Stomach (tissue), 9 donors: ENCODE data around the gene NUMB. TPM values are rescaled to one million over a fixed set of nuclear protein-coding genes. Genes with fewer than 3 reads are reported as not detected.

Experiments
- DNase-seq, 2 donors: peaks; one replicate each; pipeline versions ENCODE4 v3.0.0 to v3.0.0-alpha.2; 2013 to 2019
- H3K27ac ChIP-seq, 5 donors: fragments of 200-600 bp in 4 of 5; sonication (generic) in 4 of 5; one replicate each; pipeline ENCODE4 v1.5.1; 2013 to 2019; ENCODE audit warnings: mild to moderate bottlenecking in 1 of 5, moderate library complexity in 1 of 5
- H3K27me3 ChIP-seq, 3 donors: fragments of 200-600 bp; sonication (generic); one replicate each; pipeline ENCODE4 v1.5.1; 2017 to 2019; ENCODE audit warnings: mixed run types in 1 of 3
- H3K36me3 ChIP-seq, 4 donors: fragments of 200-600 bp; sonication (generic); 1 replicate in 3 of 4; 2 replicates in 1 of 4; pipeline ENCODE4 v1.5.1; 2016 to 2019
- H3K4me1 ChIP-seq, 4 donors: fragments of 200-600 bp; sonication (generic); one replicate each; pipeline ENCODE4 v1.5.1; 2016 to 2019
- H3K4me3 ChIP-seq, 4 donors: fragments of 200-600 bp; sonication (generic) in 3 of 4; one replicate each; pipeline ENCODE4 v1.5.1; 2016 to 2019; ENCODE audit warnings: mild to moderate bottlenecking in 1 of 4
- H3K9me3 ChIP-seq, 4 donors: fragments of 200-600 bp; sonication (generic); one replicate each; pipeline ENCODE4 v1.5.1; 2016 to 2019
- CTCF ChIP-seq, 7 experiments: fragments of 450-650 bp in 4 of 7; fragments of 200-600 bp in 3 of 7; sonication (generic) in 3 of 7; IDR thresholded peaks; one replicate each; pipeline ENCODE4 v1.5.1; 2016 to 2019; ENCODE audit warnings: antibody characterized with exemption in 7 of 7, control low read depth in 2 of 7, mild to moderate bottlenecking in 1 of 7
- EP300 ChIP-seq: sonication (generic); formaldehyde crosslinking; IDR thresholded peaks from one replicate; pipeline ENCODE4 v1.6.1; 2017; ENCODE audit warnings: antibody characterized with exemption
- POLR2A ChIP-seq, 4 donors: fragments of 450-650 bp; IDR thresholded peaks; one replicate each; pipeline ENCODE4 v1.6.1; 2016; ENCODE audit warnings: antibody characterized with exemption in 4 of 4, control low read depth in 2 of 4, mild to moderate bottlenecking in 1 of 4, moderate library complexity in 1 of 4
- POLR2AphosphoS5 ChIP-seq, 3 donors: sonication (generic); formaldehyde crosslinking; IDR thresholded peaks; one replicate each; pipeline ENCODE4 v1.6.1; 2016; ENCODE audit warnings: antibody characterized with exemption in 3 of 3
- WGBS, 5 donors: extraction: QIAGEN DNeasy Blood & Tissue Kit in 3 of 5; methylation state at CpG; one replicate each; pipeline versions ENCODE4 v1.1.5 to v1.1.7; 2013 to 2018; 5-methylcytosine and 5-hydroxymethylcytosine counted together
- intact Hi-C: fragments of 100-400 bp; cut with DNase I; formaldehyde crosslinking; loops from one replicate; pipeline ENCODE4 v1.15.1; 2023; ENCODE audit warnings: low total_unique reads
- polyA plus RNA-seq, 3 donors: library from polyadenylated mRNA; stranded (reverse); fragments of 200-250 nt; gene quantifications; one replicate each; pipeline ENCODE4 v1.2.3, GENCODE V29; 2013
- total RNA-seq, 5 donors: library from RNA; depleted of rRNA; stranded (reverse); fragments of >200 nt; gene quantifications; one replicate each; pipeline versions ENCODE4 v1.1.0 to v1.2.3, GENCODE V29; 2014 to 2016
- donor health status: healthy with polysubstance abuse.
- donor health status: Bipolar disorder and iron deficiency.
- donor health status: healthy.

NUMB gene
- total and polyA plus RNA-seq, 8 donors: 26.4 to 135 (median 50.0) TPM

GRCh38 chr14:73455294-73455693 lies 3.1 kb downstream of the NUMB start:
- no peak for DNase-seq
- Histone ChIP-seq H3K4me1 (peaks cover 30 to 77% (median 54%) of the 10 kb centered on the region in 4 donors), H3K27me3 (no peaks in the 10 kb centered on the region), H3K36me3 (no peaks in the 10 kb centered on the region), H3K27ac (peak overlapping the region in 1 of 5 donors; percentile 55), H3K4me3 (peak overlapping the region in 1 of 4 donors; percentile 96), H3K9me3 (no peaks in the 10 kb centered on the region)
- intact Hi-C loops: no loop called here
- 6 to 25% (median 12%) methylated on average over 2 of the region's 2 CpGs for WGBS, 5 donors
- no peak for TF ChIP-seq CTCF (IDR thresholded peaks at IDR 0.05)
- TF ChIP-seq POLR2AphosphoS5 (IDR thresholded peaks at IDR 0.05): no peak
- no peak for TF ChIP-seq POLR2A (IDR thresholded peaks at IDR 0.05)
- no peak for TF ChIP-seq EP300

GRCh38 chr14:73452341-73453186 lies 5.8 kb downstream of the NUMB start:
- TF ChIP-seq CTCF (IDR thresholded peaks at IDR 0.05) (no peak), POLR2AphosphoS5 (IDR thresholded peaks at IDR 0.05) (no peak), EP300 (no peak), POLR2A (IDR thresholded peaks at IDR 0.05) (no peak)
- intact Hi-C loops: no loop called here
- H3K27ac ChIP-seq: no peak overlapping the region
- H3K36me3 ChIP-seq: no peaks in the 10 kb centered on the region
- no peak overlapping the region for H3K4me3 ChIP-seq
- H3K4me1 ChIP-seq: peaks cover 21 to 71% (median 50%) of the 10 kb centered on the region in 4 donors
- peak in 1 of 2 donors; percentile 76 for DNase-seq
- H3K27me3 ChIP-seq: no peaks in the 10 kb centered on the region
- WGBS, 5 donors: 61 to 80% (median 73%) methylated on average over 11 of the region's 11 CpGs
- no peaks in the 10 kb centered on the region for H3K9me3 ChIP-seq

GRCh38 chr14:73443758-73444157 lies 14.6 kb downstream of the NUMB start:
- Histone ChIP-seq H3K27me3 (no peaks in the 10 kb centered on the region), H3K36me3 (no peaks in the 10 kb centered on the region), H3K4me1 (peaks cover 3 to 44% (median 14%) of the 10 kb centered on the region in 4 donors), H3K9me3 (no peaks in the 10 kb centered on the region), H3K4me3 (no peak overlapping the region), H3K27ac (no peak overlapping the region)
- no peak for TF ChIP-seq POLR2AphosphoS5 (IDR thresholded peaks at IDR 0.05)
- no peak for TF ChIP-seq POLR2A (IDR thresholded peaks at IDR 0.05)
- no peak for TF ChIP-seq EP300
- no peak for TF ChIP-seq CTCF (IDR thresholded peaks at IDR 0.05)
- 89 to 94% (median 92%) methylated on average over 11 of the region's 11 CpGs for WGBS, 5 donors
- no peak for DNase-seq
- intact Hi-C loops: no loop called here

GRCh38 chr14:73441286-73441685 lies 17.1 kb downstream of the NUMB start:
- TF ChIP-seq CTCF (IDR thresholded peaks at IDR 0.05) (no peak), EP300 (no peak), POLR2AphosphoS5 (IDR thresholded peaks at IDR 0.05) (no peak), POLR2A (IDR thresholded peaks at IDR 0.05) (no peak)
- Histone ChIP-seq H3K4me3 (no peak overlapping the region), H3K9me3 (no peaks in the 10 kb centered on the region), H3K36me3 (no peaks in the 10 kb centered on the region), H3K27me3 (no peaks in the 10 kb centered on the region), H3K27ac (no peak overlapping the region), H3K4me1 (peaks cover 3 to 40% (median 21%) of the 10 kb centered on the region in 4 donors)
- WGBS, 5 donors: 92 to 96% (median 94%) methylated on average over 7 of the region's 7 CpGs
- DNase-seq: no peak
- intact Hi-C loops: no loop called here
